Body of pancreas (tissue), 4 donors: ENCODE measurements around the gene SEC23A. TPM values are rescaled to one million over a fixed set of nuclear protein-coding genes. Genes with fewer than 3 reads are reported as not detected.
"Not testable (repeated sequence)": the region's sequence is repeated elsewhere in the genome, so short reads cannot be mapped to it uniquely, and the experiment has no call there.

Source experiments
- ATAC-seq: fragments of 150-250 bp; one replicate; pipeline ENCODE4 v1.9.1; 2016
- DNase-seq, 4 donors: peaks; one replicate each; pipeline ENCODE4 v3.0.0-alpha.2; 2019
- H3K27ac ChIP-seq, 4 donors: fragments of 200-600 bp; sonication (generic); 1 replicate in 3 of 4; 2 replicates in 1 of 4; pipeline versions ENCODE4 v1.5.1 to v1.6.1; 2016 to 2019; ENCODE audit warnings: mild to moderate bottlenecking in 1 of 4, mixed read lengths in 1 of 4, moderate library complexity in 1 of 4
- H3K27me3 ChIP-seq, 2 donors: fragments of 200-600 bp; sonication (generic); one replicate each; pipeline ENCODE4 v1.6.0; 2016; ENCODE audit warnings: mild to moderate bottlenecking in 1 of 2
- H3K36me3 ChIP-seq, 2 donors: fragments of 200-600 bp; sonication (generic); replicated peaks in 1 of 2; 2 replicates each; pipeline ENCODE4 v1.5.1; 2016; ENCODE audit warnings: low read depth in 2 of 2; ENCODE audit not compliant: insufficient read depth in 1 of 2
- H3K4me1 ChIP-seq: fragments of 200-600 bp; sonication (generic); one replicate; pipeline ENCODE4 v1.6.0; 2016
- H3K4me3 ChIP-seq, 2 donors: fragments of 200-600 bp; sonication (generic); 1 replicate in 1 of 2; 2 replicates in 1 of 2; pipeline ENCODE4 v1.5.1; 2016 to 2019
- H3K9me3 ChIP-seq, 3 donors: fragments of 200-600 bp; sonication (generic); 1 replicate in 2 of 3; 2 replicates in 1 of 3; pipeline ENCODE4 v1.5.1; 2016
- CTCF ChIP-seq, 7 experiments: fragments of 450-650 bp in 4 of 7; fragments of 200-600 bp in 3 of 7; sonication (generic) in 3 of 7; IDR thresholded peaks; one replicate each; pipeline ENCODE4 v1.5.1; 2016 to 2019; ENCODE audit warnings: antibody characterized with exemption in 7 of 7
- POLR2A ChIP-seq, 3 donors: fragments of 450-650 bp; IDR thresholded peaks; one replicate each; pipeline ENCODE4 v1.6.1; 2016; ENCODE audit warnings: antibody characterized with exemption in 3 of 3, mild to moderate bottlenecking in 2 of 3
- WGBS, 2 donors: methylation state at CpG; one replicate each; pipeline ENCODE4 v1.1.5; 2017; 5-methylcytosine and 5-hydroxymethylcytosine counted together
- intact Hi-C: fragments of 100-400 bp; cut with DNase I; formaldehyde crosslinking; loops from one replicate; pipeline ENCODE4 v1.15.1; 2023
- total RNA-seq, 2 donors: library from RNA; depleted of rRNA; stranded (reverse); fragments of >200 nt; gene quantifications; one replicate each; pipeline ENCODE4 v1.1.0, GENCODE V29; 2016

Gene SEC23A
- total RNA-seq = 10 to 100 TPM; 33.2 to 62.3 TPM

DNA sequence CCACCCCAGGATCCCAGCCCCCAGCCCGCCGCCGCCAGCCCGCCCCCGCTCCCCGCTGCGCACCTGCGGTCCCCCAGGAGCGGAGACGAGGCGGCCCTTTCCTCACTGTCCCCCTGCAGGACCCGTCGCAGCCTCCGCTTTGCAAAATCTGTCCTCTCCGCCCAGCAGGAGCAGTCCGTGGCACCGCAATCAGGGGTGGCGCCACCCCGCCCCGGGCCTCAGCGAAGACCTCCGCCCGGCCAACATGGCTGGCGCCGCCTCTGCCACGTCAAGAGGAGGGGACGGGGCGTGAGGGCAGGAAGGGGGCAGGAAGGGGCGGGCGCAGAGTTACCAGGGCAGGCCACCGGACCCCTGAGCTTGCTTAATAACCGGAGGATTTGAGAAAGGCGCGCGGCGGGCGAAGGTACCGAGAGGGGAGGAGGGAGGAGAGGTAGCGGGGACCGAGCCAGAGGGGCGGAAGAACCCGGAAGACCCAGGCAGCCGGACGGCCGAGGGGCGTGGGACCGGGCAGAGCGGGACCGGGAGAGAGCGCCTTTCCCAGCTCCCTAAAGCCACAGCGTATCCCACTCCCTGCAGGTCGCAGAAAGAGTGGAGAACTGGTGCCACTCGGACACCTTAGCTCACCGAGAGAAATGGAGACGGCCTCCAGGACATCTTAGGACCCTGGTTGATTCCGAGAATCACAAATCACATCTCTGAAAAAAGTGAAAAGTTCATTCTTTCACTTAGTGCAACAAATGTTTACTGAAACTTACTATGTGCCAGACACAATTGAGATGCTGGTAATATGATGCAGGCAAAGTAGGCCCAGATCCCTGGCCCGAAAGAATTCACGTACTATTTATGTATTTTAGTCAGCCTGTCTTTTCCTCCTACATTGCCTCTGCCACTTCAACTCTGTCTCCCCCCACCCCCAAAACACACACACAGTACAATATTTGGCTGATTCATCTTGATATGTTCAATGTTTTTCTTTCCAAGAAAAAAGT is at the start of gene SEC23A:
Gene SEC23A, minus strand, starts transcription at position 267 of the 989 bp plus-strand sequence. CDS start 7,117 bp downstream, outside the sequence.
- peaks cover 33% of the 10 kb centered on the region for H3K4me1 ChIP-seq

DNA sequence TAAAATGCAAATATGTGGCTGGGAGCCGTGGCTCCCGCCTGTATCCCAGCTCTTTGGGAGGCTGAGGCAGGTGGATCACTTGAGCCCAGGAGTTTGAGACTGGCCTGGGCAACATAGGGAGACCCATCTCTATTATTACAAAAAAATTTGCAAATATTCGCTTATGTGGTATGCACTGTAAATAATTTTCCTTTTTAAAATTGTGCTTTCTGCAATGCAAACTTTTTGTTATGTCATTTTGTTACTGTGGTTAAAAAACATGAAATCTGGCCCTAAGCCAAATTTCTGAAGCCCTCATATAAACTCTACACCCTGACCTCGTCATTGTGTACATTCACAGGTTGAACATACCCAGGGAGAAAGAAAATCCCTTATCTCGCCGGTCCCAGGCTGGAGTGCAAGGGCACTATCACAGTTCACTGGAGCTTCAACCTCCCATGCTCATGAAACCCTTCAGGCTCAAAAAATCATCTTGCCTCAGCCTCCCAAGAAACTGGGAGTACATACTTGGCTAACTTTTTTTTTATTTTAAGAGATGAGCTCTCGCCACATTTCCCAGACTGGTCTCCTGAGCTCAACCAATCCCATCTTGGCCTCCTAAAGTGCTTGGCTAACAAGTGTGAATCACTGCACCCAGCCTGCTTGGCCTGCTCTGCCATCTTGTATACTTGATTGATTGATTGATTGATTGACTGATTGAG is 42.4 kb upstream of the SEC23A start:
- Histone ChIP-seq H3K4me1 (no peaks in the 10 kb centered on the region), H3K27me3 (no peaks in the 10 kb centered on the region), H3K36me3 (peaks cover 0 to 7% of the 10 kb centered on the region in 2 donors), H3K27ac (no peak overlapping the region), H3K9me3 (no peaks in the 10 kb centered on the region), H3K4me3 (no peak overlapping the region)
- 63 to 77% methylated on average over 7 of the region's 7 CpGs for WGBS, 2 donors
- no peak for DNase-seq
- ATAC-seq = peak; percentile 38
- intact Hi-C loops = no loop called here
- TF ChIP-seq POLR2A (IDR thresholded peaks at IDR 0.05) = no peak
- TF ChIP-seq CTCF (IDR thresholded peaks at IDR 0.05) = no peak

More for the DNA sequence above, at the start of gene SEC23A:
- TF ChIP-seq POLR2A (IDR thresholded peaks at IDR 0.05) (peak; percentile 71 to 92 (median 90)), CTCF (IDR thresholded peaks at IDR 0.05) (no peak)
- ATAC-seq = peak; percentile 93
- intact Hi-C loops = no loop called here
- Histone ChIP-seq H3K4me3 (peak within 1 kb of the TSS; percentile 82 to 89), H3K27me3 (no peaks in the 10 kb centered on the region), H3K9me3 (no peaks in the 10 kb centered on the region), H3K36me3 (no peaks in the 10 kb centered on the region), H3K27ac (peak within 1 kb of the TSS; percentile 83 to 98 (median 97))
- DNase-seq = peak; percentile 87 to 93 (median 92)
- WGBS, 2 donors = 0% methylated on average over 5 to 52 of the region's 58 CpGs

- H3K36me3 ChIP-seq, H3K9me3 ChIP-seq, H3K27ac ChIP-seq, H3K4me3 ChIP-seq, ATAC-seq, DNase-seq, H3K27me3 ChIP-seq, H3K4me1 ChIP-seq, intact Hi-C loops: not testable (repeated sequence)
- 77 to 79% methylated on average over 2 of the region's 2 CpGs for WGBS, 2 donors
Measured at GRCh38 chr14:39143226-39143625, 40.2 kb upstream of the SEC23A start.

GRCh38 chr14:39141623-39142022 is 38.6 kb upstream of the SEC23A start:
- H3K27me3 ChIP-seq, H3K4me1 ChIP-seq, H3K9me3 ChIP-seq, H3K36me3 ChIP-seq, H3K4me3 ChIP-seq, ATAC-seq, H3K27ac ChIP-seq, DNase-seq, intact Hi-C loops: not testable (repeated sequence)
- WGBS, 2 donors = 89 to 94% methylated on average over 1 of the region's 1 CpG

DNA sequence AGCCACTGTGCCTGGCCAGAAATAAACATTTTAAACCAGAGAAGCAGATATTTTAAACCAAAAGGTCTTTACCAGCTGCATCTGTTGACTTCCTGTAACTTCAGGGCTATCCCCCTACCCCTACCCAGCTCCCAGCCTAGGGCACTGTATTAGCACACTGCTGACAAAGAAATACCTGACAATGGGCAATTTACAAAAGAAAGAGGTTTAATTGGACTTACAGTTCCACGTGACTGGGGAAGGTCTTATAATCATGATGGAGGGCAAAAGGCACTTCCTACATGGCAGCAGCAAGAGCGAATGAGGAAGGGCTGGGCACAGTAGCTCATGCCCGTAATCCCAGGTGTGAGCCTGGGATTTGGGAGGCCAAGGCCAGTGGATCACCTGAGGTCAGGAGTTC is 37.1 kb upstream of the SEC23A start:
- peaks cover 0 to 6% of the 10 kb centered on the region in 2 donors for H3K36me3 ChIP-seq
- ATAC-seq = no peak
- no peaks in the 10 kb centered on the region for H3K4me1 ChIP-seq
- intact Hi-C loops = no loop called here
- no peak overlapping the region for H3K27ac ChIP-seq
- 94 to 96% methylated on average over 3 of the region's 3 CpGs for WGBS, 2 donors
- H3K27me3 ChIP-seq = no peaks in the 10 kb centered on the region
- H3K9me3 ChIP-seq = no peaks in the 10 kb centered on the region
- no peak for DNase-seq
- H3K4me3 ChIP-seq = no peak overlapping the region
- no peak for TF ChIP-seq POLR2A (IDR thresholded peaks at IDR 0.05)
- TF ChIP-seq CTCF (IDR thresholded peaks at IDR 0.05) = no peak
